IPS-18a (cell line): ENCODE data around the gene HADHA.

Source experiments
- H3K27ac ChIP-seq: one replicate; pipeline ENCODE4 v1.5.1; 2013; ENCODE audit warnings: low read length
- H3K27me3 ChIP-seq: one replicate; pipeline ENCODE4 v1.6.1; 2013; ENCODE audit warnings: mild to moderate bottlenecking, low read length; ENCODE audit not compliant: control insufficient read depth, insufficient read depth
- H3K36me3 ChIP-seq: one replicate; pipeline ENCODE4 v1.6.1; 2013; ENCODE audit warnings: low read depth, low read length; ENCODE audit not compliant: control insufficient read depth
- H3K4me1 ChIP-seq: one replicate; pipeline ENCODE4 v1.6.1; 2013; ENCODE audit warnings: low read depth, low read length; ENCODE audit not compliant: control insufficient read depth
- H3K4me3 ChIP-seq: one replicate; pipeline ENCODE4 v1.5.1; 2013; ENCODE audit warnings: low read length
- H3K9ac ChIP-seq: one replicate; pipeline ENCODE4 v1.6.1; 2013; ENCODE audit warnings: mild to moderate bottlenecking, low read length, moderate library complexity
- H3K9me3 ChIP-seq: one replicate; pipeline ENCODE4 v1.6.1; 2013; ENCODE audit warnings: low read depth, low read length; ENCODE audit not compliant: control insufficient read depth

The HADHA gene

GRCh38 chr2:26215833-26216232 is 28.6 kb downstream of the HADHA start:
- Histone ChIP-seq H3K4me1 (no peaks in the 10 kb centered on the region), H3K9ac (no peak overlapping the region), H3K9me3 (no peaks in the 10 kb centered on the region), H3K27me3 (no peaks in the 10 kb centered on the region), H3K27ac (no peak overlapping the region), H3K36me3 (peaks cover 49% of the 10 kb centered on the region), H3K4me3 (no peak overlapping the region)

GRCh38 chr2:26214759-26215158 is 29.7 kb downstream of the HADHA start:
- Histone ChIP-seq H3K4me1 (no peaks in the 10 kb centered on the region), H3K27ac (no peak overlapping the region), H3K4me3 (no peak overlapping the region), H3K9ac (no peak overlapping the region), H3K27me3 (no peaks in the 10 kb centered on the region), H3K9me3 (no peaks in the 10 kb centered on the region), H3K36me3 (peaks cover 55% of the 10 kb centered on the region)

GRCh38 chr2:26212011-26212410 is 32.4 kb downstream of the HADHA start:
- no peaks in the 10 kb centered on the region for H3K27me3 ChIP-seq
- no peaks in the 10 kb centered on the region for H3K9me3 ChIP-seq
- H3K4me1 ChIP-seq, result no peaks in the 10 kb centered on the region
- H3K9ac ChIP-seq, result no peak overlapping the region
- H3K36me3 ChIP-seq, result peaks cover 73% of the 10 kb centered on the region
- no peak overlapping the region for H3K27ac ChIP-seq
- no peak overlapping the region for H3K4me3 ChIP-seq

GRCh38 chr2:26203906-26204305 is 40.5 kb downstream of the HADHA start:
- no peaks in the 10 kb centered on the region for H3K9me3 ChIP-seq
- no peak overlapping the region for H3K4me3 ChIP-seq
- H3K27ac ChIP-seq, result no peak overlapping the region
- no peaks in the 10 kb centered on the region for H3K4me1 ChIP-seq
- no peaks in the 10 kb centered on the region for H3K27me3 ChIP-seq
- H3K36me3 ChIP-seq, result peaks cover 52% of the 10 kb centered on the region
- H3K9ac ChIP-seq, result no peak overlapping the region

- H3K27me3 ChIP-seq, result no peaks in the 10 kb centered on the region
- H3K27ac ChIP-seq, result no peak overlapping the region
- no peak overlapping the region for H3K9ac ChIP-seq
- H3K4me3 ChIP-seq, result no peak overlapping the region
- H3K4me1 ChIP-seq, result no peaks in the 10 kb centered on the region
- no peaks in the 10 kb centered on the region for H3K9me3 ChIP-seq
- H3K36me3 ChIP-seq, result peaks cover 49% of the 10 kb centered on the region
Measured at GRCh38 chr2:26202981-26203490, 41.4 kb downstream of the HADHA start.

- no peak overlapping the region for H3K27ac ChIP-seq
- H3K4me3 ChIP-seq, result no peak overlapping the region
- no peaks in the 10 kb centered on the region for H3K9me3 ChIP-seq
- no peaks in the 10 kb centered on the region for H3K27me3 ChIP-seq
- no peak overlapping the region for H3K9ac ChIP-seq
- H3K4me1 ChIP-seq, result no peaks in the 10 kb centered on the region
- peaks cover 79% of the 10 kb centered on the region for H3K36me3 ChIP-seq
Measured at GRCh38 chr2:26197516-26197915, 46.9 kb downstream of the HADHA start.

GRCh38 chr2:26196683-26197418 is 47.6 kb downstream of the HADHA start:
- Histone ChIP-seq H3K9me3 (no peaks in the 10 kb centered on the region), H3K4me3 (no peak overlapping the region), H3K36me3 (peaks cover 77% of the 10 kb centered on the region), H3K4me1 (no peaks in the 10 kb centered on the region), H3K9ac (no peak overlapping the region), H3K27ac (no peak overlapping the region), H3K27me3 (no peaks in the 10 kb centered on the region)

GRCh38 chr2:26195040-26195984 is 49.1 kb downstream of the HADHA start:
- H3K4me1 ChIP-seq, result no peaks in the 10 kb centered on the region
- H3K4me3 ChIP-seq, result no peak overlapping the region
- H3K9me3 ChIP-seq, result no peaks in the 10 kb centered on the region
- H3K27ac ChIP-seq, result no peak overlapping the region
- peaks cover 77% of the 10 kb centered on the region for H3K36me3 ChIP-seq
- H3K9ac ChIP-seq, result no peak overlapping the region
- H3K27me3 ChIP-seq, result no peaks in the 10 kb centered on the region

- Histone ChIP-seq H3K4me1 (no peaks in the 10 kb centered on the region), H3K4me3 (no peak overlapping the region), H3K27ac (no peak overlapping the region), H3K9me3 (no peaks in the 10 kb centered on the region), H3K9ac (no peak overlapping the region), H3K36me3 (peaks cover 67% of the 10 kb centered on the region), H3K27me3 (no peaks in the 10 kb centered on the region)
Measured at GRCh38 chr2:26193578-26194231, 50.7 kb downstream of the HADHA start.

GRCh38 chr2:26191316-26192159 is 52.9 kb downstream of the HADHA start:
- no peak overlapping the region for H3K27ac ChIP-seq
- H3K36me3 ChIP-seq, result peaks cover 49% of the 10 kb centered on the region
- H3K27me3 ChIP-seq, result no peaks in the 10 kb centered on the region
- H3K9me3 ChIP-seq, result no peaks in the 10 kb centered on the region
- H3K4me1 ChIP-seq, result no peaks in the 10 kb centered on the region
- no peak overlapping the region for H3K4me3 ChIP-seq
- H3K9ac ChIP-seq, result no peak overlapping the region
